Measurements from ENCODE around the gene STH.

The STH gene

DNA sequence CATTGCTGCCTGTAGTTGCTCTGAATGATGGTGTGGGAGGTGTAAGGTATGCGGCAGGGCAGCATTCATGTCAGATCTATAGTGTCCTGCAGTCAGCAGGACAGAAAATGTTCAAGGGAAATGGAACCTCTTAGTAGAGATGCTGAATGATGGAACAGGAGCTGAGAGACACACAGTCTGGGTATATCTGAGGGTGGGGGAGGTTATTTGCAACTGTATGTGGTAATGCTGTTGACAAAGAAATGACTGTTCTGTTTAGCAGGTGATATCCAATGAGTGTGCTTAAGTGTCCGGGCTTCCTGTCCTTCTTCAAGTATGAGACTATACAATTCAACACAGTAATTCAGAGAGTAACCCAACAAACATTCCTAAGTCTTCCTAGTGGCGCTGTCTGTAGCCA is 46.6 kb downstream of the STH start:
- peak; percentile 85 for ATAC-seq
- Mint-ChIP-seq H3K36me3 (peaks cover 100% of the 10 kb centered on the region), H3K9me3 (no peaks in the 10 kb centered on the region), H3K27ac (peak overlapping the region; percentile 2), H3K4me3 (no peak overlapping the region), H3K4me1 (peaks cover 23% of the 10 kb centered on the region)
- no peak for DNase-seq (ENCODE audit: low spot score in 2 of 2)

DNA sequence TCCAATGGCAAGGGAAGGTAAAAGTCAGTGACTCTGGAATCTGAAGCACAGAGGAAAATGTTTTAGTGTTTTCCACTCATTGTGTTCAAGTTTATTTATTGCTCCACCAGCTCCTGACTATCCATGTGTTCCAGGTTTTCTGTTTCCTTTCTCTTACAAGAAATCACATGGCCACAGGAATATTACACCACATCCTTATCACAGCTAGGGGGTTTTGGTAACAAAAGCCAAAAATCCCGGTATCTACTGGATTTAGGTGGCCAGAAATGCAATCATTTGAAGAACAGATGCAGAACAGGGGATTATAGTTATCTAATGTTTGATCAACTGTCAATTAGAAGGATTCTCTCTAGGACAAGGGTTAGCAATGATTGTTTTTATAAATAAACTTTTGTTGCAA is 47.9 kb downstream of the STH start:
- ATAC-seq, result no peak
- DNase-seq (ENCODE audit: low spot score in 2 of 2), result no peak
- Mint-ChIP-seq H3K4me1 (peaks cover 36% of the 10 kb centered on the region), H3K9me3 (no peaks in the 10 kb centered on the region), H3K4me3 (no peak overlapping the region), H3K27ac (peak overlapping the region; percentile 40), H3K36me3 (peaks cover 100% of the 10 kb centered on the region)

DNA sequence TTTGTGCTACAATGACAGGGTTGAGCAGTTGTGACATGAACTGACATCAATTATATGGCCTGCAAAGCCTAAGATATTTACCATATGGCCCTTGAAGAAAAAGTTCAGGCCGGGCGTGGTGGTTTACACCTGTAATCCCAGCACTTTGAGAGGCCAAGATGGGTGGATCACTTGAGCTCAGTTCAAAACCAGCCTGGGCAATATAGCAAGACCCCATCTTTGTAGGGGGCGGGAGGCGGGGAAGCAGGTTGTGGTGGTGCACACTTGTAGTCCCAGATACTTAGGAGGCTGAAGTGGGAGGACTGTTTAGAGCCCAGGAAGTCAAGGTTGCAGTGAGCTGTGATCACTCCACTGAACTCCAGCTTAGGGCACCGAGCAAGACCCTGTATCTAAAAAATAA is 48.3 kb downstream of the STH start:
- H3K9me3 Mint-ChIP-seq, result no peaks in the 10 kb centered on the region
- H3K4me1 Mint-ChIP-seq, result peaks cover 40% of the 10 kb centered on the region
- DNase-seq (ENCODE audit: low spot score in 2 of 2), result no peak
- H3K36me3 Mint-ChIP-seq, result peaks cover 100% of the 10 kb centered on the region
- H3K4me3 Mint-ChIP-seq, result no peak overlapping the region
- no peak for ATAC-seq
- peak overlapping the region; percentile 40 for H3K27ac Mint-ChIP-seq

DNA sequence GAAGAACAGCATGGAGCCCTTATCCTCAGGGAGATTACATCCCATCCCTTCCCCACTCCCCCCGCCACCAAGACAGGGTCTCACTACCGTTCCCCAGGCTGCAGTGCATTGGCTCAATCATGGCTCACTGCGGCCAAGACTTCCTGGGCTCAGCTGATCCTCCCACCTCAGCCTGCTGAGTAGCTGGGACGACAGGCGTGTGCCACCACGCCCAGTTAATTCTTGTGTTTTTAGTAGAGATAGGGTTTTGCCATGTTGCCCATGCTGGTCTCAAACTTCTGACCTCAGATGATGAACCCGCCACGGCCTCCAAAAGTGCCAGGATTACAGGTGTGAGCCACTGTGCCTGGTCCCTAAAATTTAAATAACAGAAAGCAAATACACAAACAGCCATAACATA is 48.8 kb downstream of the STH start:
- Mint-ChIP-seq H3K27ac (no peak overlapping the region), H3K9me3 (no peaks in the 10 kb centered on the region), H3K4me3 (no peak overlapping the region), H3K4me1 (peaks cover 42% of the 10 kb centered on the region), H3K36me3 (peaks cover 98% of the 10 kb centered on the region)
- no peak for DNase-seq (ENCODE audit: low spot score in 2 of 2)
- ATAC-seq, result no peak
